GM10248 (cell line): Measurements from ENCODE around the gene C4orf50.

Experiments
- CTCF ChIA-PET: fragments of 300-600 bp; sonication (Branson Sonifier 250); formaldehyde crosslinking; extraction: SDS; loops from one replicate; lab custom pipeline; 2021; ENCODE audit warnings: antibody characterized with exemption; lab: Yijun Ruan, JAX
- POLR2A ChIA-PET: fragments of 350-650 bp; sonication (Branson Sonifier 250); formaldehyde crosslinking; extraction: SDS; loops from one replicate; lab custom pipeline; 2020; ENCODE audit warnings: antibody characterized with exemption; lab: Yijun Ruan, JAX
- DNase-seq: peaks from one replicate; pipeline ENCODE4 v3.0.0; 2012; ENCODE audit errors: extremely low spot score
- CTCF ChIP-seq: IDR thresholded peaks from 2 replicates; pipeline ENCODE4 v1.5.1; 2012; ENCODE audit warnings: mild to moderate bottlenecking, low read depth; ENCODE audit errors: extremely low read depth, missing control alignments, control extremely low read depth

C4orf50 gene

DNA sequence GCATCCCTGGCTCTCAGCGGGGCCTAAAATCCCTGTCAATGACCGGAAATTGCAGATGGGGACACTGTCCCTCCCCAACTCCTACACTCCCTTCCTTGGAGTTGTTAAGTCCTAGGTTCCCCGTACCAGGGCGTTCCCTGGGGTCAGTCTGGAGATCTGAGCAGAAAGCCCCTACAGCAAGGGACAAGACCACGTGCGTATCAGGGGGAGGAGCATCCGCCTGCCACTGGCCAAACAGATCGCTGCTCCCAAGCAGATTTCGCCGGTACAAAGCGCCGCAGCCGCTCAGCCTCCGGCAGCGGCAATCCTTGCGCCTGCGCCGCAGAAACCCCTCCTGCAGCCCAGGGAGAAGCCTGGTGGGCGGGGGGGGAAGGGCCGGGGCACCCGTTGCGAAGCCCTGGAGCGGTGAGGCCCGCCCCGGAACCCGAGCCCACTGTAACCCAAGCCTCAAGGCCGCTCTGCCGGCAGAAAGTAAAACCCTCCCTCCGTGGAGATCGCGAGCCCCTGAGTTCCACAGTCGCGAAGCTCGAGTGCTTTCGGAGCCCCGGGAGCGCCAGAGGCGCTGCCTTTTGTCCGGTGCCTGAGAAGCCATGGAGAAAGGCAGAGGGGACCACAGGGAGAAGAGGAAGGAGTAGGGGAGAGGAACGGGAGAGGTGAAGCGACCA is 128.0 kb downstream of the C4orf50 start:
- no peak for TF ChIP-seq CTCF
- ChIA-PET CTCF (no interaction called here), POLR2A (no interaction called here)
- DNase-seq, result no peak

DNA sequence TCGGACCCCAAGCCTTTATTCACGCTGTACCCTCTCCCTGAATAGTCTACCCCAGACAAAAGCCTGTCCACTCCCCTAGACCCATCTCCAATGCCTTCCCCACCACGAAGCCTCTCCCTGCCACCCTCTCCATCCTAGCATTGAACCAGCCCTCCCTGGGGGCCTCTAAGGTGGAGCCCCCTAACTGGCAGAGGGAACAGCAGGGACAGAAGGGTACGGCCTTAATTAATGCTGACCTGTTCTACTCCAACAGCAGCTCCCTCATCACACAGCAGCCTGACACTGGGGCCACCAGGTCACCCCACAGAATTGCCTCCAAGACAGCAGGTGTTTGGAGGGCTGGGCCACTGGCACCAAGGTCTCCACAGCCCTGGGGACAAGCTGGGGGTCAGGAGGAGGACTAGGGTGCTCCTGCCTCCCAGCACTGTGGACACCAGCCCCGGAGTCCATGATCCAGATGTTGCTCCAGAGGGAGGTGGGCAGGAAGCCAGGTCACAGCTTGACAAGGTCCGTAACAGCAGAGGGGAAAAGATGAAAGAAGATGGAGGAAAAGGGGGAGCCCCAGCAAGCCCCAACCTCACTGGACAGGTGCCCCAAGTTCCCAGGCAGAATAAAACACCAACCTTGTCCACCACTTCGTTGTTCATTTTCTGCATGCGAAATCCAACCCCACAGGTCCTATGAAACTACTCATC is 129.1 kb downstream of the C4orf50 start:
- no peak for TF ChIP-seq CTCF
- ChIA-PET CTCF (no interaction called here), POLR2A (no interaction called here)
- no peak for DNase-seq

DNA sequence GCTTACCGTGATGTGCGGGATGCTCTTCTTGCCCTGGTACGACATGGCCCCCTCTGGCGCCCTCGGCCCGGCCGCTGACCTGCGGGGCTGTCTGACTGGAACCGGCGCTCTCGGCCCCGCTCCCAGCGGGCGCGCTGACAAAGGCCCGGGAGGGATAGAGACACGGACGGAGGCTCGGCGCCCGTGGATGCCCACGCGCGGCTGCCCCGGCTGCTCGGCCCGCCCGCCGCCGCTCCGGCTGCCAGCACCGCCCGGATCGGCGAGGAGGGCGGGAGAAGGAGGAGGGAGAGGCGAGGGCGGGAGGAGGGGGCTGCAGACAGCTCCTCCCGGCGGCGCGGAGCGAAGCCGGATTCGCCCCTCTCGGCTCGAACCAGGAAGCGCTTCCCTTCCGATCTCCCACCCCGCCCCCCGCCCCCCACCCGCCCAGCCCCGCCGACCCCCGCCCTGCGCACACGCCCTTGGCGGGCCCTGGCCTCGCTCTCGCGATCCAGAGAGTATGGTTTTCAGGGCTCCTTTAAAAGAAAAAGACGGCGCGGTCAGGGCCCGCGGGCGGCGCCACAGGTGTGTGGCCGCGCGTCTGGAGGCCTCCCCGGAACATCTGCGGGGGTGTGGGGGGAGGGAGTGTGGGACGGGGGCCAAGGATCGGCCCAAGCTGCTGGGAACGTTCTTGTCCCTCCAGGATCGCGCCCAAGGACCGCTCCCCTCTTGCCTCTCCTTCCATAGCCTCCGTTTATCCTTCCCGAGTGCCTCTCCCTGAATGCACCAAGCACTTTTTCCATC is 129.8 kb downstream of the C4orf50 start:
- no peak for TF ChIP-seq CTCF
- no peak for DNase-seq
- CTCF ChIA-PET, result no interaction called here
- POLR2A ChIA-PET, result no interaction called here

GRCh38 chr4:5887361-5888221 is 130.6 kb downstream of the C4orf50 start:
- ChIA-PET POLR2A (no interaction called here), CTCF (no interaction called here)
- DNase-seq, result no peak
- TF ChIP-seq CTCF, result no peak

DNA sequence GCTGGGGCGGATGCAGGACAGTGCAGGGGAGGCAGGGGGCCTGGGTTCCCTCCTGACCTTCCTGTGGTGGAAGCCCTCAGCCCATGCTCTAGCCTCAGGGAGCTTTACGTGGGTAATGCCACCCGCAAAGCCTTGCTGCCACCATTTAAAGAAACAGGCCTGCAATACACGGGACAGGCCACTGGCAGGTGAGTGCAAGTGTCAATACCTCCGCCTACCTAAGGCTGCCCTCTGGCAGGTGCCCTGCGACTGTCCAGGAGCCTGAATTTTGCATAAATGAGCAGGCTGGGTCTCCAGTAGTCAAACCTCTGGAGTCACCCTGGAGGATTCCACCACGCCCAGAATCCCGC is 131.2 kb downstream of the C4orf50 start:
- POLR2A ChIA-PET, result no interaction called here
- CTCF ChIA-PET, result no interaction called here

More for the DNA sequence above, 131.2 kb downstream of the C4orf50 start:
- no peak for DNase-seq
- TF ChIP-seq CTCF, result no peak
